ENCODE measurements around the gene HSFY2.
"Not testable (repeated sequence)": the region's sequence is repeated elsewhere in the genome, so short reads cannot be mapped to it uniquely, and the experiment has no call there.

The HSFY2 gene

GRCh38 chrY:18773635-18774034 lies at the start of gene HSFY2:
HSFY2 (minus strand) TSS chrY:18773735; CDS start chrY:18773618, 117 bp downstream.
- not testable (repeated sequence) for DNase-seq

- DNase-seq = not testable (repeated sequence)
These were observed 42.2 kb upstream of the HSFY2 start for GRCh38 chrY:18815751-18816150.

- not testable (repeated sequence) for DNase-seq
These were observed 15.3 kb upstream of the HSFY2 start for GRCh38 chrY:18788757-18789406.

GRCh38 chrY:18754077-18754476 lies 19.5 kb downstream of the HSFY2 start:
- not testable (repeated sequence) for DNase-seq

- not testable (repeated sequence) for DNase-seq
These were observed 20.3 kb downstream of the HSFY2 start for GRCh38 chrY:18753133-18753815.

GRCh38 chrY:18723714-18724113 lies 49.8 kb downstream of the HSFY2 start:
- DNase-seq = not testable (repeated sequence)
